ENCODE data around the gene ATOH8. TPM values are rescaled to one million over a fixed set of nuclear protein-coding genes. Genes with fewer than 3 reads are reported as not detected.
A peak's percentile ranks its signal among the peaks of the same experiment; 100 is the strongest.

ATOH8 gene
- total and polyA plus RNA-seq, 12 donors: 8.7 to 45.9 (median 17.8) TPM

GRCh38 chr2:85755122-85756027 is 1.6 kb downstream of the ATOH8 start:
- ATAC-seq: no peak
- TF ChIP-seq, protein P1, sequence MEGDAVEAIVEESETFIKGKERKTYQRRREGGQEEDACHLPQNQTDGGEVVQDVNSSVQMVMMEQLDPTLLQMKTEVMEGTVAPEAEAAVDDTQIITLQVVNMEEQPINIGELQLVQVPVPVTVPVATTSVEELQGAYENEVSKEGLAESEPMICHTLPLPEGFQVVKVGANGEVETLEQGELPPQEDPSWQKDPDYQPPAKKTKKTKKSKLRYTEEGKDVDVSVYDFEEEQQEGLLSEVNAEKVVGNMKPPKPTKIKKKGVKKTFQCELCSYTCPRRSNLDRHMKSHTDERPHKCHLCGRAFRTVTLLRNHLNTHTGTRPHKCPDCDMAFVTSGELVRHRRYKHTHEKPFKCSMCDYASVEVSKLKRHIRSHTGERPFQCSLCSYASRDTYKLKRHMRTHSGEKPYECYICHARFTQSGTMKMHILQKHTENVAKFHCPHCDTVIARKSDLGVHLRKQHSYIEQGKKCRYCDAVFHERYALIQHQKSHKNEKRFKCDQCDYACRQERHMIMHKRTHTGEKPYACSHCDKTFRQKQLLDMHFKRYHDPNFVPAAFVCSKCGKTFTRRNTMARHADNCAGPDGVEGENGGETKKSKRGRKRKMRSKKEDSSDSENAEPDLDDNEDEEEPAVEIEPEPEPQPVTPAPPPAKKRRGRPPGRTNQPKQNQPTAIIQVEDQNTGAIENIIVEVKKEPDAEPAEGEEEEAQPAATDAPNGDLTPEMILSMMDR (IDR thresholded peaks at IDR 0.05): no peak
- no peak for DNase-seq
- intact Hi-C loops (cut with DNase I): loop anchor here in 1 of 10 donors (2.0 kb wide), 1 partner anchor 17 kb away; no protein-coding TSS in a partner anchor
- 3 to 4% methylated on average over 33 of the region's 33 CpGs for WGBS, 2 donors
- Histone ChIP-seq H3K27ac (peak overlapping the region; percentile 79 to 96 (median 91)), H3K27me3 (peaks cover 0 to 57% (median 0%) of the 10 kb centered on the region in 7 donors), H3K36me3 (peaks cover 0 to 17% (median 0%) of the 10 kb centered on the region in 9 donors), H3K4me1 (peaks cover 6 to 94% (median 70%) of the 10 kb centered on the region in 9 donors), H3K9me3 (no peaks in the 10 kb centered on the region), H3K4me3 (peak overlapping the region; percentile 69 to 95 (median 88))

- H3K27ac ChIP-seq: peak overlapping the region in 5 of 10 donors; percentile 12 to 96 (median 92)
- 71 to 73% methylated on average over 6 of the region's 6 CpGs for WGBS, 2 donors
- no peak for DNase-seq
Observed at GRCh38 chr2:85756195-85756594, 2.4 kb downstream of the ATOH8 start.

DNA sequence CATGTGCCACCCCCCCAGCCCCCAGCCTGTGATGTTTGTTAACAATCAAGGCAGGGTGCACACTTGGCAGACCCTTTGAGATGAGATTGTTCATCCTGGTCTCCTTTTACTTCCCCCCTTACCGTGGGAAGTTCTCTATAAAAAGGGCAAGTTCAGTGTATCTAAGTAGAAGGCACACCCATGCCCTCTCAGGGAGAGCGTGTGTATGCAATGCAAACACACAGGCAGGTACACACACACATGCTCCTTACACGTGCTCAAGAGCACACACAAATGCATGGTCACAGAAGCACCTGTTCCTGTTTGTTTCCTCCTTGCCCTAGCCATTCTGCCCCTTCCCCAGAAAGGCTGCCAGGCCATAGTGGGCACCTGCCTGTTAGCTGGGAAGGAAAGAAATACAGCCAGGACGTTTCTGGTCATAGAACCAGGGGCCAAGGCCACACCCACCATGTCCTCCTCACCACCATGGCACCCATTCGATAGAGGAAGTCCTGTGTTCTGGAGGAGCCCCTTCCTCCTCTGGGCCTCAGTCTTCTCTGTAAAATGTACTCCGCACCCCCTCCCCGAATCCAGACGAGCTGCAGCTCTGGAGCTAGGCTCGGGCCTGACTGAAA is 3.1 kb downstream of the ATOH8 start:
- Histone ChIP-seq H3K36me3 (peaks cover 0 to 17% (median 0%) of the 10 kb centered on the region in 9 donors), H3K27ac (peak overlapping the region in 5 of 10 donors; percentile 25 to 96 (median 92)), H3K4me1 (peaks cover 6 to 94% (median 70%) of the 10 kb centered on the region in 9 donors)

More at GRCh38 chr2:85756195-85756594, 2.4 kb downstream of the ATOH8 start:
- Histone ChIP-seq H3K4me1 (peaks cover 6 to 94% (median 70%) of the 10 kb centered on the region in 9 donors), H3K9me3 (no peaks in the 10 kb centered on the region), H3K36me3 (peaks cover 0 to 17% (median 0%) of the 10 kb centered on the region in 9 donors), H3K4me3 (peak overlapping the region in 9 of 10 donors; percentile 69 to 95 (median 87)), H3K27me3 (peaks cover 0 to 50% (median 0%) of the 10 kb centered on the region in 7 donors)
- intact Hi-C loops (cut with DNase I): no loop called here
- ATAC-seq: no peak
- TF ChIP-seq, protein P1 (IDR thresholded peaks at IDR 0.05): no peak

More for the DNA sequence above, 3.1 kb downstream of the ATOH8 start:
- intact Hi-C loops (cut with DNase I): no loop called here
- Histone ChIP-seq H3K27me3 (peaks cover 0 to 43% (median 0%) of the 10 kb centered on the region in 7 donors), H3K4me3 (peak overlapping the region in 9 of 10 donors; percentile 69 to 95 (median 87)), H3K9me3 (no peaks in the 10 kb centered on the region)
- ATAC-seq (no peak), DNase-seq (no peak)
- TF ChIP-seq, protein P1 (IDR thresholded peaks at IDR 0.05): no peak
- 48 to 63% methylated on average over 9 of the region's 9 CpGs for WGBS, 2 donors
